ENCODE results near the gene GPER1.
A peak's percentile ranks its signal among the peaks of the same experiment; 100 is the strongest.
"Not testable (repeated sequence)": the region's sequence is repeated elsewhere in the genome, so short reads cannot be mapped to it uniquely, and the experiment has no call there.

The GPER1 gene

GRCh38 chr7:1087952-1088920 is at the start of gene GPER1:
TSS of gene GPER1 (plus strand) at chr7:1088113. CDS start at chr7:1091729, 3,616 bp downstream.
- no peak for DNase-seq

GRCh38 chr7:1040233-1040632 is 47.7 kb upstream of the GPER1 start:
- not testable (repeated sequence) for DNase-seq

- DNase-seq = no peak
Observed at GRCh38 chr7:1040790-1041189, 47.1 kb upstream of the GPER1 start.

GRCh38 chr7:1041551-1042491 is 46.1 kb upstream of the GPER1 start:
- DNase-seq = no peak

- DNase-seq = no peak
Observed at GRCh38 chr7:1042492-1042833, 45.5 kb upstream of the GPER1 start.

- DNase-seq = no peak
Observed at GRCh38 chr7:1043552-1044188, 44.2 kb upstream of the GPER1 start.

- DNase-seq = peak; percentile 92
Observed at GRCh38 chr7:1044189-1045068, 43.5 kb upstream of the GPER1 start, which contains the start of gene GPR146. TSS of gene GPR146 (plus strand) at chr7:1044546. CDS start at chr7:1057516, 12,970 bp downstream.

- no peak for DNase-seq
Observed at GRCh38 chr7:1045069-1046063, 42.5 kb upstream of the GPER1 start.

- DNase-seq = peak; percentile 35 to 40
Observed at GRCh38 chr7:1046722-1047679, 40.9 kb upstream of the GPER1 start.

GRCh38 chr7:1049006-1049741 is 38.7 kb upstream of the GPER1 start:
- DNase-seq = no peak

- DNase-seq = no peak
Observed at GRCh38 chr7:1049801-1050200, 38.1 kb upstream of the GPER1 start.

- DNase-seq = no peak
Observed at GRCh38 chr7:1050254-1050906, 37.5 kb upstream of the GPER1 start.

GRCh38 chr7:1050956-1051690 is 36.8 kb upstream of the GPER1 start:
- DNase-seq = no peak

GRCh38 chr7:1052031-1052818 is 35.7 kb upstream of the GPER1 start:
- DNase-seq = no peak

- no peak for DNase-seq
Observed at GRCh38 chr7:1053002-1053411, 34.9 kb upstream of the GPER1 start.

GRCh38 chr7:1053816-1054370 is 34.0 kb upstream of the GPER1 start:
- DNase-seq = no peak

All from activated CD4-positive, alpha-beta T cell treated with anti-CD3 and anti-CD28 coated beads for 4 hours (primary cell).